SJCRH30 (cell line): ENCODE data around the gene NR2F2. TPM values are rescaled to one million over a fixed set of nuclear protein-coding genes. Genes with fewer than 3 reads are reported as not detected.

Experiments
- DNase-seq, 2 experiments: peaks; one replicate each; pipeline ENCODE4 v3.0.0-alpha.2; 2015 to 2020
- H3K27ac ChIP-seq: fragments of 250-450 bp; sonication (Bioruptor Pico); 2 replicates; pipeline ENCODE4 v1.5.1; 2020; ENCODE audit warnings: mild to moderate bottlenecking, moderate library complexity
- H3K27me3 ChIP-seq: fragments of 250-450 bp; sonication (Bioruptor Pico); 2 replicates; pipeline ENCODE4 v1.5.1; 2020; ENCODE audit warnings: mild to moderate bottlenecking, moderate library complexity
- H3K36me3 ChIP-seq: fragments of 250-450 bp; sonication (Bioruptor Pico); 2 replicates; pipeline ENCODE4 v1.5.1; 2020; ENCODE audit warnings: mild to moderate bottlenecking, moderate library complexity
- H3K4me1 ChIP-seq: fragments of 250-450 bp; sonication (Bioruptor Pico); 2 replicates; pipeline ENCODE4 v1.5.1; 2020; ENCODE audit warnings: mild to moderate bottlenecking, moderate library complexity
- H3K4me3 ChIP-seq: fragments of 250-450 bp; sonication (Bioruptor Pico); 2 replicates; pipeline ENCODE4 v1.5.1; 2020; ENCODE audit warnings: mild to moderate bottlenecking, moderate library complexity
- H3K9me3 ChIP-seq: fragments of 250-450 bp; sonication (Bioruptor Pico); replicated peaks from 2 replicates; pipeline ENCODE4 v1.5.1; 2020; ENCODE audit warnings: mild to moderate bottlenecking, moderate library complexity
- total RNA-seq: library from RNA; depleted of rRNA; stranded (reverse); fragments of >200 nt; shearing (Covaris generic); gene quantifications from 2 replicates; pipeline ENCODE4 v1.2.3, GENCODE V29; 2014

NR2F2 gene
- total RNA-seq, 1 experiment from 2014 or later, result 24.5 TPM

DNA sequence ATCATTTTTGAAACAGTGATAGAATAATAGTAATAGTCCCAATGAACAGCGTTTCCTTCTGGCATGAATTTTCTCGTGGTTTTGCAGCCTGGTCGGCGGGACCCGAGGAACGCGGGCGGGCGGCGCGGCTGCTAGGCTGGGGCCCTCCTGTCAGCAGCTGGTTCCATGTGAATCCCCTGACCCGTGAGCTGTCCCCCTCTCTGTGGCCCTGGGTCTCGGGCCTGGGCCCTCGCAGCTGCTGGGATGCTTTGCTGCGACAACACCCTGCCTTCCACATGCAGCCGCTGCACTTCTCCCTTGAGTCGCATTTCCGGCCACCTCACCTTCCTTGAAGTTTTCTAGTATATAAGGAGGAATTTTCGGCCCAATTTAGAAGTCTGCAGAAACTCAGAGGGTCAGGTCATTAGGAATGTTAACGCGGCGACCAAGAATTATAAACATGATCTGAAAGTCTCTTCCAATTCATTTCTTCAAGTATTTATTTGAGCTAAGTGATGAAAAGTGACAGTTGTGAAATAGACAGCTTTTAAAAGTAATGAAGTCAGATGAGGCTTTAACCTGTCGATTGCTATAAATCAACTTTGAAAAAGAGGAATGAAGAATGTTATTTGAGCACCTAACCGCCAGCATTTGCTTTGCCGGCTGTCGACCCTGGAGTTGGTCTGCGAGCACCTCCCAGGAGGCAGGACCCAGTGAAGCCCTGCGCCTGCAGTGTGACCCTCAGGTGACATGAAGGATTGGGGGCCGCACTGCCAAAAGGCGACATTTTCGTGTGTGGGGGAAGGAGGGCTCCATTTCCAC, 27.7 kb downstream of the NR2F2 start:
- DNase-seq, result no peak
- Histone ChIP-seq H3K27me3 (no peaks in the 10 kb centered on the region), H3K4me3 (peak overlapping the region; percentile 70; the same call in 1 of the 2 replicates), H3K9me3 (no peaks in the 10 kb centered on the region), H3K27ac (no peak overlapping the region), H3K36me3 (no peaks in the 10 kb centered on the region), H3K4me1 (peaks cover 4% of the 10 kb centered on the region; the same call in 1 of the 2 replicates)

DNA sequence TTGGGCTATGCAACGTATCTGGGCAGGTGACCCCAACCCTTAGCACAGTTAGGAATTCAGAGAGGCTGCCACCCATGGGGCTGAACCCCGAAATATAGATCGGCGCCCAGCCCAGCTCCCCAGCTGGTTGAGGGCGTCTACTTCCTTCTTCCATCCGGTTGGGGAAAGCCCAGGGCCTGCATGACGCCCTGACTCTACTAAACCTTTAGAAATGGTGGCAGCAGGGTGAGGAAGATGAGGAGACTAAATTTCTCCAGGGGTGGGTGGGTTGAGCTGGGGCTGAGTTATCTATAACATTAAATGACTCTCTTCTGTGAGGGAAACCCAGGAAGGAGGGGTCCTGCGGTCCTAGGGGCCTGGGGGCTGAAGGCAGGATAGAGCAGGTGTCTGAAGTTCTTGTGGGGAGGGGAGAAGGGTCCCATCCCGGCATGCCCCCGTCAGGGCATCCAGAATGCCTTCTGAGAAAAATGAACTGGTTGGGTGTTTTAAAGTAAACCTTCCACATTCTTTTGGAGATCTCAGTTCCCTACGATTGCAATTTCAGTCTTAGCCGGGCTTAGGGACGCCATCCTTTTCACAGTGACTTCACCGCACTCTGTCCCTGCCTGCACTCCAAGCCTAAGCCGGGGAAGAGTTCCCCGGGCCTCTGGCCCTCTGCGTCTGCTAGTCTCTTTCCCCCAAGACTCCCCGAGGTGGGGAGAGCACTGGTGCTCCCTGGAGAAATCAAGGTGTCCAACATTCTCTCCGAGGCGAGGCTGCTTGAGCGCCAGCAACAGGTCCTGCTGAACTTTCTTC, 28.5 kb downstream of the NR2F2 start:
- no peaks in the 10 kb centered on the region for H3K27me3 ChIP-seq
- H3K4me3 ChIP-seq, result no peak overlapping the region
- H3K9me3 ChIP-seq, result no peaks in the 10 kb centered on the region
- peaks cover 4% of the 10 kb centered on the region; the same call in 1 of the 2 replicates for H3K4me1 ChIP-seq
- no peak for DNase-seq
- H3K36me3 ChIP-seq, result no peaks in the 10 kb centered on the region
- no peak overlapping the region for H3K27ac ChIP-seq

DNA sequence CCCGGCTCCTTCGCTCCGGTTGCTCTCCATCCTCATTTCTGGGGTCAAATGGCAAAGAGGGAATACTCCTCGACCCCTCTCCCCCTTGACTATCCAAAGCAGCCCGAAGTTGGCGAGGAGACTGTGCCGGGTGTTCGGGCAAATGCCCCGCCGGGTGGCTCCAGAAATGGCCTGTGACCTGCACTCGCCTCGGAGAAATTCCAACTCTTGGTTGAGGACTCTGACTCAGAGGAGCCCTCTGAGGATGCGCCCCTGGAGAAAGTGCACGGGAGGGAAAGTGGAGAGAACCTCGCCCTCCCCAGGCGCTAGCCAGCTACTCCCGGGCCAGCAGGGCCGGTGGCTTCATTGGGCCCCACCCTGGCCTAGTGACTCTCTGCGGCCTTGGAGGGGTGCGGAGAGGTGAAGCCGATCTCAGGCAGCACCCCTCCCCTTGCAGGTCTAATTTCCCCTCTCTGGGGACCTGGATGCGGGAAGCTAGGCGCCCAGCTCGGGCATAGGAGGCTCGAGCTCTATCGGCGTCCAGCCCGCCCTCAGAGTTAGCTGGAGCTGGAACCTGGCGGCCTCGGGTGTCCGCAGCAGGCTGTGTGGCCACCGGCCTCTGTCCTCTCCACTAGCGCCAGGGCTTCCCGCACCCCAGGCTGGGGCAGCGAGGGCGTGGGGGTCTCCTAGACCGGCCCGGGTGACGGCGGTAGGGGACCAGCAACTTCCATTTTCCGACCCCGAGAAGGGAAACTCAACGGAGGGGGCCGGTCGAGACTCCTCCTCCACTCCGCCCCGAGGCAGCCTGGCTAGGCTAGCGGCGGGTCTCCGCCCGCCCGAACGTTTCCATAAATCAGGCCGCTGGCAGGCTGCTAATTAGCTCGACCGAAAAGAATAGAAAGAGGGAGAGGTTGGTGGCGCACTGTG, 29.4 kb downstream of the NR2F2 start:
- DNase-seq, result no peak
- Histone ChIP-seq H3K4me3 (no peak overlapping the region), H3K27me3 (no peaks in the 10 kb centered on the region), H3K4me1 (peaks cover 4% of the 10 kb centered on the region; the same call in 1 of the 2 replicates), H3K27ac (no peak overlapping the region), H3K9me3 (no peaks in the 10 kb centered on the region), H3K36me3 (no peaks in the 10 kb centered on the region)

DNA sequence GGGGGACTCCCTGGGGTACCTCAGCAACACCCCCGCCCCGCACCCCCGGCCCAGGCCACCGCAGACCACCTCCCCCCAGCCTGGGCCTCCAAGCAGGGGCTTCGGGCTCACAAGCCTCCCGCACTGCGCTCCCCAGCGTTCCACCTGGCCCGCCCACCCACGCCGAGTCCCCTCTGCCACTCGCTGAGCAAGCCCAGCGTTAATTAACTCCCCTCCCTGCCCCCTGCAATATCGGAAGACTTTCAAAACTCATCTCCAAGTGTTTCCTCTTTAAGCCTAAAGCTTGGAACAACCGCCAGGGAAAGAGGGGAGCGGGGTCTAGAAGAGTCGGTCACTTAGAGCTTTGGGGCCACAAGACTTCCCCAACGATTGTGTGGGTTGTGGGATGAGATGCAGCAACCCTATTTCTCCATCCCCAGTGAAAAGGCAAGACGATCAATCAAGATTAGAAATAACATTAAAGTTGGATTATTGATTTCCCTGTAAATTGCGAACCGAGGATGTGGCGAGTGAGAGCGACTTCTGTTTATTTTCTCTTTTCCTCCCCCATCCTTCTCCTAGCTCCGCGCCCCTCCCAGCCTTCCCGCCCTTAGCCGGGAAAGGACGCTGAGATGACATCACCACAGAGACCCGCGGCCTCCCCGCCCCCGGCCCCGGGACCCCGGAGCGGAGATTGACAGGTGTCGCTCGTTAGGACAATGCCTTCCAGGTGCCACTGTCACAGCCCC, 30.2 kb downstream of the NR2F2 start:
- Histone ChIP-seq H3K36me3 (no peaks in the 10 kb centered on the region), H3K4me1 (peaks cover 4% of the 10 kb centered on the region; the same call in 1 of the 2 replicates), H3K9me3 (no peaks in the 10 kb centered on the region), H3K27ac (no peak overlapping the region), H3K4me3 (no peak overlapping the region), H3K27me3 (no peaks in the 10 kb centered on the region)
- no peak for DNase-seq

DNA sequence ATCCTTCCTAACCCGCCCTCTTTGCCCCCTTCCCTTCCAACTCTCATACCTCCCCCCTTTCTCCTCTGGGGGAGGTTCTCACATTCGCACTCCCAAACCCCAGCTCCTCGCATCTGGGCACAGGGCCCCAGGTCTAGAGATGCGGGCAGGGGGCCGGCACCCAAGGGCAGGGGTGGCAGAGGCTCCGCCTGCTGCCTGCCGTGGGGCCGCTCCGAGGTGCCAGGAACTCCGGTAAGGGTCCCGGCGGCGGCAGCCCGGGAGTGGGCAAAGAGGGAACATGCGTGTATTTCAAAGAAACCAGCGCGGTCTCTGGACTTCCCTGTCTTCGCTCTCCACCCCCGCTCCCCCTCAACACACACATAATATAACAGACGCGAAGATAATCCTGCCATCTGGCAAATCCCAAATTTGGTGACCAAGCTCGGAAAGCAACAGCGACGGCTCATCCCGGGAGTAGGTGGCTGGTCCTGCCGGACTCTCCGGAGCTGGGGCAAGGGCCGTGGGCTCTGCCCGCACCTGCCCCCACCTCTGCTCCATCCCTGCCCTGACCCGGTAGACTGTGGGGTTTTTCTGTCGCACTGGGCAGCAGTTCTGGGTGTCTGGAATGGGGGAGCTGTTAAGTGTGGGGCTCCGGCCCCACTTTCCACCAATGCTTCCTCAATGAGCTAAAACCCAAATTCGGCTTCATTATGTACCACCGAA, 31.0 kb downstream of the NR2F2 start:
- Histone ChIP-seq H3K36me3 (no peaks in the 10 kb centered on the region), H3K9me3 (no peaks in the 10 kb centered on the region), H3K27me3 (no peaks in the 10 kb centered on the region), H3K4me3 (no peak overlapping the region), H3K27ac (no peak overlapping the region), H3K4me1 (no peaks in the 10 kb centered on the region)
- DNase-seq, result no peak

DNA sequence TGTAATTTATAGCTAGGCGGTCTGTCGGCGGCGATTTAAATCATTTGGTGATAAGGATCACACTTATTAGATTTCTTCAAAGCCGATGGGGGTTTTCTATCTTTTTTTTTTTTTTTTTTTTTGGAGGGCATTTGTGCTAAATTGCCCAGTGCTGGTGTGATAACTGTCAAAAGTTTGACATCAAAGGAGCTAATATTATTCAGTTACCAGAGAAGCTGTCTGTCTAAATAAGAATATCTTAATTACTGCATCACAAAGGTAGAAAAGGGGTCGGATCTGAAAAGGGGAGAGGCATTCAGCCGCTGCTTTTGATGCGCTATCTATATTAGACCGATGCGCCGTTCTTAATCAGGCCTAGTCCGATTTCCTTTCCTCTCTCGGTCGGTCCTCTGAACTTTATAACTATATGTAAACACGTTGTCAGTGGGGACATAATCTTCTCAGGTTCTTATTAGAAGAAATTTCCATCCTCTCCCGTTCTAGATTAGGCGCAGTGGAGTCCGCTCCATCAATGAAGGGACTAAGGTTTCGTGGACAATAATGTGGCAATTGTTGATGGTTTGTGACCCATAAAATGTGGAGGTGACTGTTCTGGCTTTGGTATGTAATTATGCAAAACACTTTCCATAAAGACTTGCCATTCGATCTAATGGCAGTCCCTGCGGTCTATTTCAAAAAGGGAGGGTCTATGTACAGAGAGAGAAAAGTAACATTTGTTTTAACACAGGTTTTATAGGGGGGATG, 31.7 kb downstream of the NR2F2 start:
- Histone ChIP-seq H3K4me3 (no peak overlapping the region), H3K9me3 (no peaks in the 10 kb centered on the region), H3K36me3 (no peaks in the 10 kb centered on the region), H3K4me1 (no peaks in the 10 kb centered on the region), H3K27ac (no peak overlapping the region), H3K27me3 (no peaks in the 10 kb centered on the region)
- no peak for DNase-seq

DNA sequence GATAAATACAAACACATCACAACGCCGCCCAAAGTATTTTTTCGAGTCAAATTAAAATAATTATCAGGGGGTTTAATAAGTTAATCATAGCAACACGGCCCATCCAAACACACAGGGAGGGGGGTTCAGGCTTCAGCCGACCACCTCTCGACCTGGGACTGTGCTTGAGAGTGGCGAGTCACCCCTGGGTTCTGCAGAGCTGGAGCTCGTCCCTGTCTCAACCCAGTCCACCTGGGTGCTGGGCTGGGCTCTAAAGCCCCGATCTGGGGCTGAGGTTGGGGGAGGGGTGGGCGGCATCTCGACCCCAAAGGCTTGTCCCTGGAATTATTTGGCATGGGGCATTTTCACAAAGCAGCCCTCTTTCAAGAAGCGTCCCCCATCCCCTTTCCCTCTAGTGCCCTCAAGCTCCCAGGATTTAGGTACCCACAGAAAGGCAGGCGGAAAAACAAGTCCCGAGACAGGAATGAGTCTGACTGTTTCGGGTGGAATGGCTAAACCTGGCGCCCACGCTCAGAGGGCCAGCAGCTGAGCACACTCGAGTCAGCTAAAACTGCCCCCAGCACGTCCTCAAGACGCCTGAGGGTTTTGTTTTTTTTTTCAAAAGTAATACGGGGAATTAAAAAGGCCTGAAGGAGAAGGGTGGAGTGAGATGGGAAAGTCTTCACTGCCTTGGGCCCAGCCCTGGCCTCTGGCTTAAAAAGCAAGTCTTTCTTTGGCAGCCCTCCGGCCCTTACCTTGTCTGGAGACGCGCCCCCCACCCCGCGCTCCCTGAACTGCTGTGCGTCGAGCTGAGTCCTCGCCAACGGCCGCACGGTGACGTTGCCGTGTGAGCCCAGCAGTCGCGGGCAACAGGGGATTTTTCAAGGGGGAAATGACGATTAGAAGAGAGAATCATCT, 32.5 kb downstream of the NR2F2 start:
- Histone ChIP-seq H3K36me3 (no peaks in the 10 kb centered on the region), H3K4me3 (no peak overlapping the region), H3K27me3 (no peaks in the 10 kb centered on the region), H3K9me3 (no peaks in the 10 kb centered on the region), H3K27ac (no peak overlapping the region), H3K4me1 (no peaks in the 10 kb centered on the region)
- no peak for DNase-seq

DNA sequence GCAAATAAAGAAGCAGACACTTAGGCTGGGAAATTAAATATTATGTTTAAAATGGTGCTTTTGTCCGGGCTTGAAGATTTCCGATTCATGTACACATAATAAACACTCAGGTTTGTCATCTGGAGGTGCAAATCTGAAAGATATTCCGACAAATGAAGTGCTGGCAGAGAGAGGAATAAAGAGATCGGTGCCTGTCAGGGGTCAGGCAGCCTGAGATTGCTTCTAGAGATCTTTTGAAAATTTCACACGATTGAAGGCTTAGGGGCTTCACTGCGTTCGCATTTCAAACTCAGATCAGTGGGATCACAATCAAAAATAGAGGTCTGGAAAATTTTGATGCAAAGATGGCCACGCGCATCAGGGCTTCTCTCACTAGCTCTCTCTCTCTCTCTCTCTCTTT, 33.2 kb downstream of the NR2F2 start:
- no peaks in the 10 kb centered on the region for H3K27me3 ChIP-seq
- no peaks in the 10 kb centered on the region for H3K36me3 ChIP-seq
- no peak for DNase-seq

DNA sequence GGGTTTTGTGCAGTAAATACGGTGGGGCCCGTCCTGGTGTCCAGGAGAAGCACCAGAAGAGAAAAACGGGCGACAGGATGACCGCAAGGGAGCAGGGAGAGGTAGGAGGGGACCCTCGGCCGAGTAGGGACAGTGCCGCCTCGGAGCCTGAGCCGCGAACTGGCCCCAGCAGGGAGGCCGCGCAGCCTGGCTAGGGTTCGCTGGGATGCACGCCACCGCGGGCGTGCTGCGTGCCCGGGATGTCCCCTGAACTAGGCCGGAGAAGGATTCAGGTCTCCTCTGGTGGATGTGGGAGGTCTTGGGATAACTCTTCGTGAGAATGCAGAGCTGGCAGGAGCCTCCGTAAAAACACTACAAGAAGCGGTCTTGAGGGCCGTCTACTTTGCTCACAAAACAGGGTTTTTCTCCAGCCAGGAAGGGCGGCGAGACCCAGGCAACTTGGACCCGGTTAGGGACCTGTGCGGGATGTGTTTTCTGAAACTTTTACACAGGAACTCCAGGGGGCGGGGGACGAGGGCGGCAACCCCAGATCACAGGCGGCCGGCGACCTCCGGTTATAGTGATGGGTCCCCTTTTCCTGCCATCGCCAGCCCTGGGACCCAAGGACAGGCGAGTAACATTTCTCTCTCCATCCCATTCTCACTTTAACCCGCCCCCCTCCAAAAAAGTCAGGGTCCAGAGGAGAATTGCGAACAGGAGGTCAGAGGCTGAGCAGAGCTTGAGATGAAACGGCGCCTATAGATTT, 35.5 kb downstream of the NR2F2 start:
- no peak for DNase-seq
- Histone ChIP-seq H3K27me3 (no peaks in the 10 kb centered on the region), H3K4me1 (no peaks in the 10 kb centered on the region), H3K9me3 (no peaks in the 10 kb centered on the region), H3K36me3 (no peaks in the 10 kb centered on the region), H3K4me3 (no peak overlapping the region), H3K27ac (no peak overlapping the region)

More for the DNA sequence above, 33.2 kb downstream of the NR2F2 start:
- Histone ChIP-seq H3K4me3 (no peak overlapping the region), H3K4me1 (no peaks in the 10 kb centered on the region), H3K27ac (no peak overlapping the region), H3K9me3 (no peaks in the 10 kb centered on the region)

DNA sequence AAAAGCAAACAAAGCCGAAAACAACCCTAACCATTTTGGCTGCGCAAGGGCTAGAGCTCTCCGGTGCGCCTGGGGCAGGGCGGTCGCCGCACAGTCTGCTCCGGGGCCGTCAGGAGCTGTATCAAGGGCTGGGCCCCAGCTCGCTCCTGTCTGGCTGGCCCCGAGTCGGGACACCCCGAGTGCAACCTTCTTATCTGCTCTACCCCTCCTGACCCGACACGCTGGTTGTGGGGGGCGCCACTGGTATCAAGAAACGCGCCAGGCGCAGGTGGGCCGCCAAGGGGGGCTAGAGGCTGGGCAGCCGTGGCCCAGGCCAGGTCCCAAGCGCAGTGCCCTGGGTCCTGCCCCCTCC, 36.0 kb downstream of the NR2F2 start:
- Histone ChIP-seq H3K9me3 (no peaks in the 10 kb centered on the region), H3K27me3 (no peaks in the 10 kb centered on the region), H3K27ac (no peak overlapping the region), H3K4me3 (no peak overlapping the region), H3K4me1 (no peaks in the 10 kb centered on the region), H3K36me3 (no peaks in the 10 kb centered on the region)
- no peak for DNase-seq

DNA sequence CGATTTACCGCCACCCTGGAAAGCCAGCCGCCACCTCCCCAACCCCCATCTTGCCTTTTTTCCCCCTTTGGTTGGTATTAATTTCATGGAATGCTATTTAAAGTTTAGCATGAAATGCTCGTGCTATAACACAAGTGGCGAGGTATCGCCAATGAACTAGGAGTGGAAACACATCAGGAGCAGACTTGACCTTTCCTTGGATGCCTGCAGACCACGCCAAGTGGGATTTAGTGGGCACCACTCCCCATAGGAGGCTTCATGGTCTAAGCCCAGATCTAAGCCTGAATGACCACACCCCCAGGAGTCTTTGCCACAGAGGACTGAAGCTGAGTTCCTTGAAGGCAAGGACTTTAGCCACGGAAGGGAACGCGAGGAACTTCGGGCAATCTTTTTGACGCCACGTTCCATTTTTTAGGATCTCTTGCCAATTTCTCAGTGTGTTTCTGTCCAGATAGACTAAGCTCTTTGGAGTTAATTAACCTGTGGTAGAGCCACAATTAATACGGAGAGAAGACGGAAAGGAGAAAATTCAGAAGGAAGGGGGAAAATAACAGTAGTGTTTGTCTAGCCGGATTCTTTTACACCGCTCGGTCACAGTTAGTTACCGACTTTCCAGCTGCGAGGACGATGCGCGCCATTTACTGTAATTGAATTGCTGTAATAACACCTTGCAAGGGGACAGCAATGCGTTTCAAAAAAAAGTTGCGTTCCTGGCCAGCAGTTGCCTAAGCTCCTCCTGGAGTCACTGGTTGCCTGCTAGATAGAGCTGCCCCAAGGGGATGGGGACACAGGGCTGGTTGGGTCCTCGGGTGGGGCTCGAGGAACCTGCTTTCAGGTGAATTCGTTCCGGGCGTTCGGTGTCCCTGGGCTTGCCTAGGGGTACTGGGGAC, 37.1 kb downstream of the NR2F2 start:
- Histone ChIP-seq H3K27ac (no peak overlapping the region), H3K9me3 (no peaks in the 10 kb centered on the region), H3K27me3 (no peaks in the 10 kb centered on the region), H3K4me1 (no peaks in the 10 kb centered on the region), H3K4me3 (no peak overlapping the region), H3K36me3 (no peaks in the 10 kb centered on the region)
- DNase-seq, result no peak
